Measurements from ENCODE around the gene B3GALT4. TPM values are rescaled to one million over a fixed set of nuclear protein-coding genes. Genes with fewer than 3 reads are reported as not detected.
A peak's percentile ranks its signal among the peaks of the same experiment; 100 is the strongest.

Gene B3GALT4
- total RNA-seq, 1 donor from 2014 or later = 6.5 TPM

GRCh38 chr6:33324125-33324524 lies 47.2 kb downstream of the B3GALT4 start:
- Mint-ChIP-seq H3K36me3 (ENCODE audit: low read depth) (peaks cover 13% of the 10 kb centered on the region), H3K4me1 (ENCODE audit: low read depth) (peaks cover 44% of the 10 kb centered on the region), H3K27me3 (ENCODE audit: low read depth) (no peaks in the 10 kb centered on the region), H3K27ac (ENCODE audit: unreplicated experiment) (no peak overlapping the region), H3K4me3 (ENCODE audit: unreplicated experiment) (peak overlapping the region; percentile 94), H3K9me3 (ENCODE audit: low read depth) (no peaks in the 10 kb centered on the region)
- no peak for TF ChIP-seq CTCF (IDR thresholded peaks at IDR 0.05)
- DNase-seq (ENCODE audit: low spot score) = no peak

Small RNA genes lying within 50 kb of the gene (microRNA-seq; reads per million reads assigned to microRNA genes)
- not detected for gene MIR6834 (ENCODE audit: borderline number of aligned reads)
- not detected for gene MIR6873 (ENCODE audit: borderline number of aligned reads)

Other genes starting within 250 kb of the B3GALT4 start
- gene HLA-DPA1, start 203.5 kb upstream of the B3GALT4 start, total RNA-seq = 0.65 to 1.3 TPM (median 1.2 TPM) in 3 replicates
- 2.8 to 2.9 TPM (median 2.8 TPM) in 3 replicates for gene HLA-DPB1, start 201.1 kb upstream of the B3GALT4 start, total RNA-seq
- gene COL11A2, start 84.7 kb upstream of the B3GALT4 start, total RNA-seq = 2.8 to 10.0 TPM (median 10.0 TPM) in 3 replicates
- gene RXRB, start 76.5 kb upstream of the B3GALT4 start, total RNA-seq = 45.1 to 51.5 TPM (median 46.5 TPM) in 3 replicates
- 222 to 238 TPM (median 225 TPM) in 3 replicates for gene SLC39A7, start 76.3 kb upstream of the B3GALT4 start, total RNA-seq
- gene HSD17B8, start 72.5 kb upstream of the B3GALT4 start, total RNA-seq = 0.60 to 2.8 TPM (median 1.1 TPM) in 3 replicates
- 42.8 to 49.7 TPM (median 44.5 TPM) in 3 replicates for gene RING1, start 68.6 kb upstream of the B3GALT4 start, total RNA-seq
- gene VPS52, start 5.2 kb upstream of the B3GALT4 start, total RNA-seq = 35.8 to 49.9 TPM (median 36.0 TPM) in 3 replicates
- 1,578 to 1,963 TPM (median 1,582 TPM) in 3 replicates for gene RPS18, start 5.0 kb upstream of the B3GALT4 start, total RNA-seq
- gene WDR46, start 12.1 kb downstream of the B3GALT4 start, total RNA-seq = 42.4 to 79.7 TPM (median 48.1 TPM) in 3 replicates
- gene PFDN6, start 12.5 kb downstream of the B3GALT4 start, total RNA-seq = 25.3 to 35.5 TPM (median 27.8 TPM) in 3 replicates
- gene RGL2, start 21.8 kb downstream of the B3GALT4 start, total RNA-seq = 39.2 to 54.5 TPM (median 50.5 TPM) in 3 replicates
- 86.2 to 102 TPM (median 88.1 TPM) in 3 replicates for gene TAPBP, start 37.0 kb downstream of the B3GALT4 start, total RNA-seq
- gene ZBTB22, start 40.6 kb downstream of the B3GALT4 start, total RNA-seq = 21.4 to 22.2 TPM (median 22.1 TPM) in 3 replicates
- gene DAXX, start 45.8 kb downstream of the B3GALT4 start, total RNA-seq = 26.3 to 27.1 TPM (median 26.4 TPM) in 3 replicates
- gene KIFC1, start 114.7 kb downstream of the B3GALT4 start, total RNA-seq = 7.4 to 10.4 TPM (median 8.1 TPM) in 3 replicates
- gene PHF1, start 133.9 kb downstream of the B3GALT4 start, total RNA-seq = 39.0 to 43.2 TPM (median 42.7 TPM) in 3 replicates
- gene CUTA, start 141.0 kb downstream of the B3GALT4 start, total RNA-seq = 204 to 241 TPM (median 218 TPM) in 3 replicates
- gene SYNGAP1, start 142.9 kb downstream of the B3GALT4 start, total RNA-seq = 24.2 to 32.6 TPM (median 24.7 TPM) in 3 replicates
- gene ZBTB9, start 177.5 kb downstream of the B3GALT4 start, total RNA-seq = 6.8 to 7.8 TPM (median 7.1 TPM) in 3 replicates